Astrocyte of the hippocampus (primary cell): ENCODE data around the gene HLTF.
"Not testable (repeated sequence)": the region's sequence is repeated elsewhere in the genome, so short reads cannot be mapped to it uniquely, and the experiment has no call there.

Experiments
- DNase-seq: peaks from one replicate; pipeline ENCODE4 v3.0.0; 2011; ENCODE audit warnings: low read depth, low spot score

The HLTF gene

GRCh38 chr3:148991219-148992026 is 94.9 kb downstream of the HLTF start, which contains the start of gene GYG1:
Gene GYG1, plus strand, starts transcription at chr3:148991540. Its CDS starts 101 bp downstream, at chr3:148991641.
- DNase-seq, result peak; percentile 92

GRCh38 chr3:148990236-148990635 is 96.1 kb downstream of the HLTF start:
- DNase-seq, result no peak

GRCh38 chr3:148987551-148987950 is 98.8 kb downstream of the HLTF start:
- DNase-seq, result not testable (repeated sequence)

- DNase-seq, result no peak
These were observed 105.1 kb downstream of the HLTF start for GRCh38 chr3:148981273-148981672.
